A549 (cell line): ENCODE measurements around the gene AFDN.

Experiments
- CBX2 ChIP-seq: fragments of 200-600 bp; sonication (generic); IDR thresholded peaks from 2 replicates; pipeline ENCODE4 v1.6.1; 2016; ENCODE audit warnings: low read depth, mild to moderate bottlenecking, borderline replicate concordance
- CEBPB ChIP-seq, 2 experiments: fragments of >200 bp in 1 of 2; sonication (Bioruptor Twin) in 1 of 2; formaldehyde crosslinking in 1 of 2; IDR thresholded peaks; 2 replicates each; pipeline ENCODE4 v1.6.1; 2012 to 2016
- ESRRA ChIP-seq: fragments of 150-350 bp; IDR thresholded peaks from 2 replicates; pipeline ENCODE4 v1.6.1; 2014; ENCODE audit warnings: mild to moderate bottlenecking, low read length, borderline replicate concordance
- MAZ ChIP-seq: fragments of 150-350 bp; IDR thresholded peaks from 2 replicates; pipeline ENCODE4 v1.6.1; 2014; ENCODE audit warnings: antibody characterized with exemption, low read depth, low read length, borderline replicate concordance
- PHF8 ChIP-seq: fragments of 200-600 bp; sonication (generic); IDR thresholded peaks from 2 replicates; pipeline ENCODE4 v1.6.1; 2016; ENCODE audit warnings: low read depth, mild to moderate bottlenecking, antibody characterized with exemption, moderate library complexity, borderline replicate concordance
- POLR2A ChIP-seq: IDR thresholded peaks from 2 replicates; pipeline ENCODE4 v1.6.1; 2012; ENCODE audit warnings: mild to moderate bottlenecking, low read length
- SREBF2 ChIP-seq: fragments of 450-650 bp; IDR thresholded peaks from 2 replicates; pipeline ENCODE4 v1.6.1; 2014; ENCODE audit warnings: mild to moderate bottlenecking, moderate library complexity
- ZFP36 ChIP-seq: fragments of 450-650 bp; IDR thresholded peaks from 2 replicates; pipeline ENCODE4 v1.6.1; 2014; ENCODE audit warnings: borderline replicate concordance; ENCODE audit not compliant: partially characterized antibody
- TF ChIP-seq, protein P1 (sequence below): IDR thresholded peaks from 2 replicates; pipeline ENCODE4 v1.6.1; 2012
- TF ChIP-seq, protein P2 (sequence below): fragments of >200 bp; sonication (Bioruptor Twin); formaldehyde crosslinking; IDR thresholded peaks from 3 replicates; pipeline ENCODE4 v1.5.1; 2016
- TF ChIP-seq, protein P3 (sequence below): IDR thresholded peaks from 2 replicates; pipeline ENCODE4 v1.6.1; 2012
- TF ChIP-seq, protein P4 (sequence below): fragments of 450-650 bp; IDR thresholded peaks from 2 replicates; pipeline ENCODE4 v1.6.1; 2014; ENCODE audit warnings: antibody characterized with exemption
- TF ChIP-seq, protein P5 (sequence below): IDR thresholded peaks from 2 replicates; pipeline ENCODE4 v1.6.1; 2012; ENCODE audit warnings: low read depth, borderline replicate concordance

- TF ChIP-seq, protein P1, sequence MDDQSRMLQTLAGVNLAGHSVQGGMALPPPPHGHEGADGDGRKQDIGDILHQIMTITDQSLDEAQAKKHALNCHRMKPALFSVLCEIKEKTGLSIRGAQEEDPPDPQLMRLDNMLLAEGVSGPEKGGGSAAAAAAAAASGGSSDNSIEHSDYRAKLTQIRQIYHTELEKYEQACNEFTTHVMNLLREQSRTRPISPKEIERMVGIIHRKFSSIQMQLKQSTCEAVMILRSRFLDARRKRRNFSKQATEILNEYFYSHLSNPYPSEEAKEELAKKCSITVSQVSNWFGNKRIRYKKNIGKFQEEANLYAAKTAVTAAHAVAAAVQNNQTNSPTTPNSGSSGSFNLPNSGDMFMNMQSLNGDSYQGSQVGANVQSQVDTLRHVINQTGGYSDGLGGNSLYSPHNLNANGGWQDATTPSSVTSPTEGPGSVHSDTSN = no peak
- TF ChIP-seq SREBF2 = no peak
- TF ChIP-seq CBX2 = no peak
- TF ChIP-seq, protein P2, sequence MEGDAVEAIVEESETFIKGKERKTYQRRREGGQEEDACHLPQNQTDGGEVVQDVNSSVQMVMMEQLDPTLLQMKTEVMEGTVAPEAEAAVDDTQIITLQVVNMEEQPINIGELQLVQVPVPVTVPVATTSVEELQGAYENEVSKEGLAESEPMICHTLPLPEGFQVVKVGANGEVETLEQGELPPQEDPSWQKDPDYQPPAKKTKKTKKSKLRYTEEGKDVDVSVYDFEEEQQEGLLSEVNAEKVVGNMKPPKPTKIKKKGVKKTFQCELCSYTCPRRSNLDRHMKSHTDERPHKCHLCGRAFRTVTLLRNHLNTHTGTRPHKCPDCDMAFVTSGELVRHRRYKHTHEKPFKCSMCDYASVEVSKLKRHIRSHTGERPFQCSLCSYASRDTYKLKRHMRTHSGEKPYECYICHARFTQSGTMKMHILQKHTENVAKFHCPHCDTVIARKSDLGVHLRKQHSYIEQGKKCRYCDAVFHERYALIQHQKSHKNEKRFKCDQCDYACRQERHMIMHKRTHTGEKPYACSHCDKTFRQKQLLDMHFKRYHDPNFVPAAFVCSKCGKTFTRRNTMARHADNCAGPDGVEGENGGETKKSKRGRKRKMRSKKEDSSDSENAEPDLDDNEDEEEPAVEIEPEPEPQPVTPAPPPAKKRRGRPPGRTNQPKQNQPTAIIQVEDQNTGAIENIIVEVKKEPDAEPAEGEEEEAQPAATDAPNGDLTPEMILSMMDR = no peak
- TF ChIP-seq, protein P3, sequence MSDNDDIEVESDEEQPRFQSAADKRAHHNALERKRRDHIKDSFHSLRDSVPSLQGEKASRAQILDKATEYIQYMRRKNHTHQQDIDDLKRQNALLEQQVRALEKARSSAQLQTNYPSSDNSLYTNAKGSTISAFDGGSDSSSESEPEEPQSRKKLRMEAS = no peak
- TF ChIP-seq, protein P4, sequence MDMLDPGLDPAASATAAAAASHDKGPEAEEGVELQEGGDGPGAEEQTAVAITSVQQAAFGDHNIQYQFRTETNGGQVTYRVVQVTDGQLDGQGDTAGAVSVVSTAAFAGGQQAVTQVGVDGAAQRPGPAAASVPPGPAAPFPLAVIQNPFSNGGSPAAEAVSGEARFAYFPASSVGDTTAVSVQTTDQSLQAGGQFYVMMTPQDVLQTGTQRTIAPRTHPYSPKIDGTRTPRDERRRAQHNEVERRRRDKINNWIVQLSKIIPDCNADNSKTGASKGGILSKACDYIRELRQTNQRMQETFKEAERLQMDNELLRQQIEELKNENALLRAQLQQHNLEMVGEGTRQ = no peak
- no peak for TF ChIP-seq POLR2A
- TF ChIP-seq ZFP36 = no peak
- TF ChIP-seq MAZ = no peak
- TF ChIP-seq, protein P5, sequence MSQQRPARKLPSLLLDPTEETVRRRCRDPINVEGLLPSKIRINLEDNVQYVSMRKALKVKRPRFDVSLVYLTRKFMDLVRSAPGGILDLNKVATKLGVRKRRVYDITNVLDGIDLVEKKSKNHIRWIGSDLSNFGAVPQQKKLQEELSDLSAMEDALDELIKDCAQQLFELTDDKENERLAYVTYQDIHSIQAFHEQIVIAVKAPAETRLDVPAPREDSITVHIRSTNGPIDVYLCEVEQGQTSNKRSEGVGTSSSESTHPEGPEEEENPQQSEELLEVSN = no peak
- no peak for TF ChIP-seq ESRRA
- TF ChIP-seq CEBPB (IDR thresholded peaks at IDR 0.05) = no peak
- TF ChIP-seq PHF8 = no peak
These were observed 148.7 kb downstream of the AFDN start for GRCh38 chr6:167975458-167975857.
